HG03354 (cell line): ENCODE data around the gene GRID1.

Experiments
- ATAC-seq: cut with Tn5 transposase; IDR thresholded peaks from one replicate; pipeline ENCODE4 v1.9.1; 2021; ENCODE audit warnings: mild to moderate bottlenecking; ENCODE audit not compliant: unreplicated experiment, poor library complexity, severe bottlenecking

Gene GRID1

GRCh38 chr10:86286236-86287109, 80.1 kb downstream of the GRID1 start:
- ATAC-seq = no peak

- ATAC-seq = no peak
These were observed 81.3 kb downstream of the GRID1 start for GRCh38 chr10:86285136-86285790.

- ATAC-seq = no peak
These were observed 82.1 kb downstream of the GRID1 start for GRCh38 chr10:86284355-86285105.

- no peak for ATAC-seq
These were observed 82.9 kb downstream of the GRID1 start for GRCh38 chr10:86283466-86284287.

- no peak for ATAC-seq
These were observed 83.7 kb downstream of the GRID1 start for GRCh38 chr10:86282664-86283465.

GRCh38 chr10:86281396-86281795, 85.2 kb downstream of the GRID1 start:
- no peak for ATAC-seq

GRCh38 chr10:86269332-86269731, 97.3 kb downstream of the GRID1 start:
- no peak for ATAC-seq

GRCh38 chr10:86267286-86268195, 99.1 kb downstream of the GRID1 start:
- ATAC-seq = no peak

GRCh38 chr10:86266446-86267242, 100.0 kb downstream of the GRID1 start:
- ATAC-seq = no peak

GRCh38 chr10:86265895-86266259, 100.7 kb downstream of the GRID1 start:
- ATAC-seq = no peak

GRCh38 chr10:86265236-86265894, 101.2 kb downstream of the GRID1 start:
- ATAC-seq = no peak

- ATAC-seq = no peak
These were observed 101.9 kb downstream of the GRID1 start for GRCh38 chr10:86264481-86265231.

GRCh38 chr10:86263907-86264306, 102.7 kb downstream of the GRID1 start:
- no peak for ATAC-seq

- no peak for ATAC-seq
These were observed 103.4 kb downstream of the GRID1 start for GRCh38 chr10:86263209-86263608.

- ATAC-seq = no peak
These were observed 103.9 kb downstream of the GRID1 start for GRCh38 chr10:86262688-86263181.
